ENCODE measurements around the gene DOC2A.
A peak's percentile ranks its signal among the peaks of the same experiment; 100 is the strongest.

The DOC2A gene

GRCh38 chr16:30010844-30011713 lies at the start of gene DOC2A:
Gene DOC2A, minus strand, starts transcription at chr16:30011027. Its CDS starts 805 bp downstream, at chr16:30010222.
- peak within 1 kb of the TSS; percentile 36 for H3K4me3 ChIP-seq (ENCODE audit: low read length)
- no peak for TF ChIP-seq CTCF (conservative IDR thresholded peaks at IDR 0.05; ENCODE audit: low read length)
- no peak for DNase-seq (ENCODE audit: low read depth)

DNA sequence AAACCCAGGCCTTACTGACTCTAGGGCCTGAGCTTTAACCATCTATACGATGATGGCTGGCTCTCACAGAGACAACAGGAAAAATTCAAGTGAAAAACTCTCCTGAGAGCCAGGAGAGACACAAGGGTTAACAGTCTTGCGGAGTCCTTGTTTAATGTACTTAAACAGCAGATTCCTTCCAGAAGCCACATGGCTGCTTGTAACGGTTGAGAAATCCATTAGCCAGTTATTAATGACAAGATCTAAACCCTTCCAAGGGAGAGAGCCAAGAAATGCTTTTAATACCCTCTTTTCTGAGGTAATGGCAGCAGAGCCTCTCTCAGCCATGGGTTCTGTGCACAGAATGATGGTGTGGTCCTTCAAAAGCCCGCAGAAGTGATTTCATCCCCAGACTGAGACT lies 49.5 kb upstream of the DOC2A start:
- no peak for DNase-seq (ENCODE audit: low read depth)
- H3K4me3 ChIP-seq (ENCODE audit: low read length) = no peak overlapping the region
- no peak for TF ChIP-seq CTCF (conservative IDR thresholded peaks at IDR 0.05; ENCODE audit: low read length)

DNA sequence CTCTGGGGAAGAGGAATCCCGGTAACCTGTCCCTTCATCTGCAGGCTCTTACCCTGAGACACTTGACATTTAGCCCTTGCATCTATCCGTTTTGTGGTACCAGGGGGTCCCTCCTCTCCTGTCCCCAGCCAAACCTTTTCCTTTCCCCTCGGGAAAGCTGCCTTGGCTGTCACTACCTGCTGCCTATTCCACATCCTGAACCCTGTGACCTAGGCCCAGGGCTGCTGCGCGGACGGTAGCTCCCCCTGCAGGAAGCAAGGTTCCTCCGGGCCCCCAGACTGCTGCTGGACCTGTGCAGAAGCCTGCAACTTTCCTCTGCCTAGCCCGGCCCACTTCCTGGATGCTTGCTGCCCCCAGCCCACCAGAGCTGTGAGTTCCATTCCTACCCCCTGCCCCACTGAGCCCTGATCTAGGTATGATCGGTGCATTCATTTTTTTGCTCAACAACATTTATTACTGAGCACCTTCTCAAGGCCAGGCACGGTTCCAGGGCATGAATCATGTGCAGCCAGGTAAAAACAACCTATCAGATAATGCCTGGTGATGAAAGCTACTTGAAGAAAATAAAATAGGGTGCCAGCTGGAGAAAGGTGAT lies 44.2 kb upstream of the DOC2A start:
- no peak for DNase-seq (ENCODE audit: low read depth)
- H3K4me3 ChIP-seq (ENCODE audit: low read length) = no peak overlapping the region
- TF ChIP-seq CTCF (conservative IDR thresholded peaks at IDR 0.05; ENCODE audit: low read length) = peak; percentile 55

DNA sequence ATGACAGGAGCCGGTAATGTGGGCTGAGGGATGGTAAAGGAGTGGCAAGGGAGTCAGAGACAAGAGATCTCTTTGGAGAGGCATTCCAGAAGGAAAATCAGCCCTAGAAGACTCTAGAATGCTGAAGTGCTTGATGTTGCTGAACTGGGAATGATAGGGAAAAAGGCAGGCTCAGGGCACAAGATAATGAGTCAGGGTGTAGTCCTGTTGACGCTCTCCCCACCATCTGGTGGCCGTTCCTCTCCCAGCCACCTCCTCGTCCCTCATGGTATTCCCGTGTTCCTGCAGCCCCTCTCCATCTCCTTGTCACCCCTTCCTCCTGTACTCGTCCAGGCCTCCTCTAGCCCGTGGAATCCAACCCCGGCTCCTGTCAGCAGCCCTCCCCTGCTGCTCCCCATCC lies 43.6 kb upstream of the DOC2A start:
- no peak for TF ChIP-seq CTCF (conservative IDR thresholded peaks at IDR 0.05; ENCODE audit: low read length)
- no peak overlapping the region for H3K4me3 ChIP-seq (ENCODE audit: low read length)
- no peak for DNase-seq (ENCODE audit: low read depth)

- DNase-seq (ENCODE audit: low read depth) = peak; percentile 65
- TF ChIP-seq CTCF (conservative IDR thresholded peaks at IDR 0.05; ENCODE audit: low read length) = no peak
These were observed 42.7 kb upstream of the DOC2A start for GRCh38 chr16:30053376-30054015.

DNA sequence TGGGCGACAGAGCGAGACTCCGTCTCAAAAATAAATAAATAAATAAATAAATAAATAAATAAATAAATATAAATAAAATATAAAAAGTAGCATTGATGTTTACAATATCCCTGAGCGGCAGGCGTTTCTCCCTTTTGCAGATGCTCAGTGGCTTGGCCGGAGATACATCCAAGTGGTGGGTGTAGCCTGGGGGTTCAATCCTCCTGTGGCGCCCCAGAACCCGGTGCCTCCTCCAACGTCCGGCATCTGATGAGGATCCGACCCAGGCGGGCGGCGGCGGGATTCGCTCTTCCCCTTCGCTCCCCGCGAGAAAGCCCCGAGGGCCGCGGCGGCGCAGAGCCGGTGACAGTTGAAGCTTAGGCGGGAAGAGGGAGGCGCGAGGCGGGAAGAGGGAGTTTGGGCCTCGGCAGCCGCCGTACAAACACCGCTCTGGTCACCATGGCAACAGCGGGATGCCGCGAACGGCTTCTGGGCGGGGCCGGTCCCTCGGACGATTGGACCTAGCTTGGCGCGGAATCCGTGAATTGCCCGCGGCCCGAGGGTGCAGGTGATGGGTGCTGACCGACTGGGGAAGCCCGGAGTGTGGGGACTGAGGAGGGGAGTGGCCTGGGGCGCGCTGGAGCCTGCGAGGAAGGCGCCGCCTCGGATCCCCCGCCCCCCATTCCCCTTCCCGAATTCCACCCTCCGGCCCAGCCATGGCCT lies 42.0 kb upstream of the DOC2A start:
- no peak for TF ChIP-seq CTCF (conservative IDR thresholded peaks at IDR 0.05; ENCODE audit: low read length)
- peak overlapping the region; percentile 83 for H3K4me3 ChIP-seq (ENCODE audit: low read length)
- peak; percentile 89 for DNase-seq (ENCODE audit: low read depth)

More at GRCh38 chr16:30053376-30054015, 42.7 kb upstream of the DOC2A start:
- H3K4me3 ChIP-seq (ENCODE audit: low read length) = peak overlapping the region; percentile 83

Data from AG10803 (cell line).